PFSK-1 (cell line): ENCODE results near the gene SLC39A10.

Source experiments
- FOXP2 ChIP-seq: optimal IDR thresholded peaks from 2 replicates; pipeline ENCODE3; 2011; ENCODE audit warnings: borderline replicate concordance, control low read depth, inconsistent platforms; ENCODE audit not compliant: insufficient read depth; ENCODE audit errors: extremely low read length, extremely low read depth
- POLR2AphosphoS5 ChIP-seq: IDR thresholded peaks from 2 replicates; pipeline ENCODE4 v1.6.1; 2012; ENCODE audit warnings: low read depth, mild to moderate bottlenecking, control low read depth, low read length, moderate library complexity
- SIN3A ChIP-seq: IDR thresholded peaks from 2 replicates; pipeline ENCODE4 v1.6.1; 2012; ENCODE audit warnings: mild to moderate bottlenecking, low read length, moderate library complexity, borderline replicate concordance; ENCODE audit not compliant: insufficient read depth
- TAF1 ChIP-seq: IDR thresholded peaks from 2 replicates; pipeline ENCODE4 v1.6.1; 2012; ENCODE audit warnings: low read length, control low read depth, borderline replicate concordance; ENCODE audit not compliant: insufficient read depth
- TF ChIP-seq, protein P1 (sequence below), 2 experiments: IDR thresholded peaks; 2 replicates each; pipeline versions ENCODE4 v1.6.1 to v1.8.0; 2011 to 2012; ENCODE audit warnings: low read depth in 2 of 2, low read length in 2 of 2, control low read depth in 1 of 2, inconsistent platforms in 1 of 2, mild to moderate bottlenecking in 1 of 2, moderate library complexity in 1 of 2; ENCODE audit not compliant: insufficient read depth in 1 of 2

The SLC39A10 gene

DNA sequence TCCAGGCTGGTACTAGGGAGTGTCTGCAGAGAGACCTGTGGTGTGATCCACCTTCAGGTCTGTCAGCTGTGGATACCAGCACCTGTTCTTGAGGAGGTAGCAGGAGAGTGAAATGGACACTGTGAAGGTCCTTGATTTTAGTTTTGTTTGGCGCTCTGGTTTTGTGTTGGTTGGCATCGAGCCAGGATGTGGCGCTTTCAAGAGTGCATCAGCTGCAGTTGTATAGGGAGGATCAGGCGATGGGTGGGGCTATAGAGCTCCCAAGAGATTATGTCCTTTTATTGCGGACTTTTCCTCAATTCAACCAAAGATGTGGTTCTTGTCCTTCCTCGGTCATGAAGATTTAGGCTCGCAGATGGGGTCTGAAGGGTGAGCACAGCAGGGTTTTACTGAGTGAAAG lies 37.5 kb downstream of the SLC39A10 start:
- TF ChIP-seq, protein P1, sequence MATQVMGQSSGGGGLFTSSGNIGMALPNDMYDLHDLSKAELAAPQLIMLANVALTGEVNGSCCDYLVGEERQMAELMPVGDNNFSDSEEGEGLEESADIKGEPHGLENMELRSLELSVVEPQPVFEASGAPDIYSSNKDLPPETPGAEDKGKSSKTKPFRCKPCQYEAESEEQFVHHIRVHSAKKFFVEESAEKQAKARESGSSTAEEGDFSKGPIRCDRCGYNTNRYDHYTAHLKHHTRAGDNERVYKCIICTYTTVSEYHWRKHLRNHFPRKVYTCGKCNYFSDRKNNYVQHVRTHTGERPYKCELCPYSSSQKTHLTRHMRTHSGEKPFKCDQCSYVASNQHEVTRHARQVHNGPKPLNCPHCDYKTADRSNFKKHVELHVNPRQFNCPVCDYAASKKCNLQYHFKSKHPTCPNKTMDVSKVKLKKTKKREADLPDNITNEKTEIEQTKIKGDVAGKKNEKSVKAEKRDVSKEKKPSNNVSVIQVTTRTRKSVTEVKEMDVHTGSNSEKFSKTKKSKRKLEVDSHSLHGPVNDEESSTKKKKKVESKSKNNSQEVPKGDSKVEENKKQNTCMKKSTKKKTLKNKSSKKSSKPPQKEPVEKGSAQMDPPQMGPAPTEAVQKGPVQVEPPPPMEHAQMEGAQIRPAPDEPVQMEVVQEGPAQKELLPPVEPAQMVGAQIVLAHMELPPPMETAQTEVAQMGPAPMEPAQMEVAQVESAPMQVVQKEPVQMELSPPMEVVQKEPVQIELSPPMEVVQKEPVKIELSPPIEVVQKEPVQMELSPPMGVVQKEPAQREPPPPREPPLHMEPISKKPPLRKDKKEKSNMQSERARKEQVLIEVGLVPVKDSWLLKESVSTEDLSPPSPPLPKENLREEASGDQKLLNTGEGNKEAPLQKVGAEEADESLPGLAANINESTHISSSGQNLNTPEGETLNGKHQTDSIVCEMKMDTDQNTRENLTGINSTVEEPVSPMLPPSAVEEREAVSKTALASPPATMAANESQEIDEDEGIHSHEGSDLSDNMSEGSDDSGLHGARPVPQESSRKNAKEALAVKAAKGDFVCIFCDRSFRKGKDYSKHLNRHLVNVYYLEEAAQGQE (IDR thresholded peaks at IDR 0.05; ENCODE audit: insufficient read depth in 1 of 2, low read depth in 2 of 2, low read length in 2 of 2), result no peak
- TF ChIP-seq FOXP2, result no peak
- TF ChIP-seq POLR2AphosphoS5, result no peak
- no peak for TF ChIP-seq TAF1
- TF ChIP-seq SIN3A, result no peak

- TF ChIP-seq, protein P1 (IDR thresholded peaks at IDR 0.05; ENCODE audit: insufficient read depth in 1 of 2, low read depth in 2 of 2, low read length in 2 of 2), result no peak
- TF ChIP-seq TAF1, result no peak
- TF ChIP-seq FOXP2, result no peak
- TF ChIP-seq SIN3A, result no peak
- TF ChIP-seq POLR2AphosphoS5, result no peak
These were observed 38.1 kb downstream of the SLC39A10 start for GRCh38 chr2:195695002-195695631.

DNA sequence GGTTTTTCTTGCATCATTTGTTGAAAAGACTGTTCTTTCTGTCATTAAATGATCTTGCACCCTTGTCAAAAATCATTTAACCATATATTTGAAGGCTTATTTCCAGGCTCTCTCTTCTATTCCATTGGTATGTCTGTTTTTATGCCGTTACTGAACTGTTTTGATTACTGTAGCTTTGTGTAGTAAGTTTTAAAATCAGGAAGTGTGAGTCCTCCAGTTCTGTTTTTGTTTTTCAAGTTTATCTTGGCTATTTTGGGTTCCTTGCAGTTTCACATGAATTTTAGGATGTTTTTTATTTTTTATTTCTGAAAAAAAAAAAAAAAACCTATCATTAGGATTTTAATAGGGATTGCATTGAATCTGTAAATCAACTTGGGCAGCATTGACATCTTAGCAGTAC lies 39.0 kb downstream of the SLC39A10 start:
- TF ChIP-seq SIN3A (no peak), TAF1 (no peak), FOXP2 (no peak), POLR2AphosphoS5 (no peak)
- TF ChIP-seq, protein P1 (IDR thresholded peaks at IDR 0.05; ENCODE audit: insufficient read depth in 1 of 2, low read depth in 2 of 2, low read length in 2 of 2), result no peak

GRCh38 chr2:195697681-195698220 lies 40.7 kb downstream of the SLC39A10 start:
- no peak for TF ChIP-seq FOXP2
- TF ChIP-seq SIN3A, result no peak
- TF ChIP-seq TAF1, result no peak
- TF ChIP-seq, protein P1 (IDR thresholded peaks at IDR 0.05; ENCODE audit: insufficient read depth in 1 of 2, low read depth in 2 of 2, low read length in 2 of 2), result no peak
- TF ChIP-seq POLR2AphosphoS5, result no peak

DNA sequence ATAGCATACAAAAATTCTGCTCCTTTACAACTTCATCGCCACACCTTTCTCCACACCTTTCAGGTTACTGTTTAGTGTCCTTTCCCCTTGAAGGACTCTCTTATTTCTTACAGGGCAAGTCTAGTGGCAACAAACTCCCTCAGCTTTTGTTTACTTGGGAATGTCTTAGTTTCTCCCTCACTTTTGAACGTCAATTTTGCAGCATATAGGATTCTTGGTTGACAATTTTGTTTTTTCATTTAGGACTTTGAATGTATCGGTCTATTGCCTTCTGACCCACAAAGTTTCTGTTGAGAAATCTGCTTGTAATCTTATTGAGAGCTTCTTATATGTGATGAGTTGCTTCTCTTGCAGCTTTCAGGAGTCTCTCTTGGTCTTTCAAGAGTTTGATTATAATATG lies 43.5 kb downstream of the SLC39A10 start:
- TF ChIP-seq FOXP2 (no peak), SIN3A (no peak), TAF1 (no peak), POLR2AphosphoS5 (no peak)
- TF ChIP-seq, protein P1 (IDR thresholded peaks at IDR 0.05; ENCODE audit: insufficient read depth in 1 of 2, low read depth in 2 of 2, low read length in 2 of 2), result no peak
